HG03064 (cell line): Measurements from ENCODE around the gene STRBP.
"Not testable (repeated sequence)": the region's sequence is repeated elsewhere in the genome, so short reads cannot be mapped to it uniquely, and the experiment has no call there.

Source experiments
- ATAC-seq: cut with Tn5 transposase; IDR thresholded peaks from one replicate; pipeline ENCODE4 v1.9.1; 2021; ENCODE audit warnings: low read depth; ENCODE audit not compliant: unreplicated experiment

The STRBP gene

DNA sequence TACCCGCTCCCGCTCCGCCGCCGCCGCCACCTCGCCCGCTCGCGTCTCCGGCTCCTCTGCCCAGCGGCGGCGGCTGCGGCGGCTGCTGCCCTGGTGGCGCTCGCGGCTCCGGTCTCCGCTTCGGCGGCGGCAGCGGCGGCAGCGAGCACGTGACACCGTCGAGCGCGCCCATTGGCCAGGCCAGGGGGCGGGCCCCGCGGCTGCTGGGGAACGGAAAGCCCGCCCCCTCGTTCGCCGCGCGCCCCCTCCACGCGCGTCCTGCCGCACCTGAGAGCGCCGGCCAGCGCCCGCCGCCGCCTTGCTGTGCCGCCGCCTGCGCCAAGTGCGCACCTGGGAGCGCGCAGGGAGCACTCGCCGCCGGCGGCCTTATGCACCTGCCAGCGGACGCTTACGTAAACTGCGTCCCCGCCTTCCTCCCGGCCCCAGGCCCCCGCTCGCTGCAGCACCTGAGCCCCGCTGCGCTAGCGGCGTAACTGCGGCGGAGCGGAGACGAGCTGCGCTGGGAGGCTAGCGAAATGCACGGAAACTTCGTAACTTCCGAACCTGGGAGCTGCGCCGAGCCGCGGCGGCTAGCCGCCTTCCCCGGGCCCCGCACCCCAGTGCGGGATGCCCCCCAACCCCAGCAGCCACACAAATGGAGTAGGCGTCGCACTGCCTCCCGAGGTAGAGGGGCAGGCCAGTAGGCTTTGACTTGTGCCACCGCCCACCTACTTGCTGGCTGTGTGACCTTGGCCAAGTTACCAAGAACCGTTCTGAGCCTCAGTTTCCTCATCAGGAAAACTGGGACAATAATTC, at the start of gene STRBP:
TSS of gene STRBP (minus strand) at position 122 of the 795 bp plus-strand sequence. CDS start 84,452 bp downstream, outside the sequence.
- ATAC-seq: peak; percentile 77

DNA sequence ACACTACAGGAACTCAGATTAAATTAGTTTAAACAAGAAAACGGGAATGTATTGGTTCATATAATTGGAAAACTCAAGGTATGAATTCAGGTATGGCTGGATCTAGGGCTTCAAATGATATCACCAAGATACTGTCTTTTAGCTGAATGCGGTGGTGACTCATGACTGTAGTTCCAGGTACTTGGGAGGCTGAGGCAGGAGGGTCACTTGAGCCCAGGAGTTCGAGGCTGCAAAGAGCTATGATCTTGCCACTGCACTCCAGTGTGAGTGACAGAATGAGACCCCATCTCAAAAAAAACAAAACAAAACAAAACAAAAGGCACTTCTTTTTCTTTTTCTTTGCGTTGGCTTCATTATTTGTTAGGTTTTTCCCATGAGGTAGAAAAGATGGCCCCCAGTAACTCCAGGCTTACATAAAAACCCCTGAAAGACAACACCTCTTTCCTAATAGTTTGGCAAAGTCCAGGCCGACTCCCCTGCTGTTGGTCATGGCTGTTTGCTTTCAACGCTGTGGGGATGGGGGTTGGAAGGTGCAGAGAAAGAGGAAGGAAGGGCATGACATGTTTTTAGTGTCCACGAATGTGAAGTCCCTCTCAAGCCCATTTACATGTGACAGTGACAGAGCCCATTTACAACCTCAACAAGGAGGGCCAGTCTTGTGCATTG, 47.8 kb upstream of the STRBP start:
- ATAC-seq: no peak

DNA sequence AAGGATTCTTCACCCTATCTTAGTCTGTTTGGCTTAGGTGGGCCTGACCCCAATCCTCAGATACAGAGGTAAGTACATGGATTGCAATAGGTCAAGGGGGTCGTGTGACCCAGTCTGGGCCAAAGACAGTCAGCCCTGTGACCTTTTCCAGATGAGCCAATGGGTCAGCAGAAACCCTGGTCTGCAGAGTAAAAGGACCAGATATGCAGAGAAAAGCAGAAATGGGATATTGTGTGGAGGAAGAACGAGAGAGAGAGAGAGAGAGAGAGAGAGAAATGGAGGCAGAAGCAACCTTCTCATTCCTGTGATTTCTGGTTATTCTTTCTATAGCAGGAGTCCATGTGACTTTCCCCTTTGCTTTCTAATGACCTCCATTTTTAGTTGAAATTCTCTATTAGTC, 47.2 kb upstream of the STRBP start:
- ATAC-seq: no peak

DNA sequence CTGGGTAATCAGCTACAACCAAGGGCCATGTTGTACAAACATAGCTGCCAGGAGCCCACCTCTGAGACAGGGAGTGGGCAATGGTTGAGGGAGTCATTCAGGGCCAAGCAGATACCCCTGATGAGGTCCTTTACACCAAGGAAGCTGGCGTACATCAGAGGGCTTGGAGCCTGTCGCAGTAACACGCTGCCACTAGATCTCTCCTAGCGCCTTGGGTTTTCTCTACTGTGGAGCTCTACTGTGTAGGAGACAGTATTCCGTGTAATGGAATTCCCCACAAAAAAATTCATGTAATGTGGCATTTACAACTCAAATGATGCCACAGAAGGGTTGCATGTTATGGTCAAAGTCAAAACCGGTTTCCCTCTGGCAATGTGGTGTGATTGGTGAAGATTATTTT, 46.2 kb upstream of the STRBP start:
- no peak for ATAC-seq

- no peak for ATAC-seq
Observed at GRCh38 chr9:123312306-123312877, 44.0 kb upstream of the STRBP start.

GRCh38 chr9:123311250-123311752, 42.9 kb upstream of the STRBP start:
- no peak for ATAC-seq

- ATAC-seq: no peak
Observed at GRCh38 chr9:123310551-123311249, 42.3 kb upstream of the STRBP start.

DNA sequence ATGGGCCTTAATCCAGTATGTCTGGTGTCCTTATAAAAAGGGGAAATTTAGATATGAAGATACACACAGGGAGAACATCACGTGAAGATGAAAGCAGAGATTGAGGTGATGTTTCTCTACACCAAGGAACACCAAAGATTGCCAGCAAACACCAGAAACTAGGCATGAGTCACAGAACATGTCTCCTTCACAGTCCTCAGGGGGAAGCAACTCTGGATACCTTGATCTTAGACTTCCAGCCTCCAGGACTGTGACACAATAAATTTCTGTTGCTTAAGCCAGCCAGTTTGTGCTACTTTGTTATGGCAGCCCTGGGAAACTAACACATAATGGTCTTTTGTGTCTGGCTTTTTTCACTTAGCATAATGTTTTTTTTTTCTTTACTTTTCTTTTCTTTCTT, 41.2 kb upstream of the STRBP start:
- ATAC-seq: no peak

- ATAC-seq: no peak
Observed at GRCh38 chr9:123305879-123306278, 37.5 kb upstream of the STRBP start.

DNA sequence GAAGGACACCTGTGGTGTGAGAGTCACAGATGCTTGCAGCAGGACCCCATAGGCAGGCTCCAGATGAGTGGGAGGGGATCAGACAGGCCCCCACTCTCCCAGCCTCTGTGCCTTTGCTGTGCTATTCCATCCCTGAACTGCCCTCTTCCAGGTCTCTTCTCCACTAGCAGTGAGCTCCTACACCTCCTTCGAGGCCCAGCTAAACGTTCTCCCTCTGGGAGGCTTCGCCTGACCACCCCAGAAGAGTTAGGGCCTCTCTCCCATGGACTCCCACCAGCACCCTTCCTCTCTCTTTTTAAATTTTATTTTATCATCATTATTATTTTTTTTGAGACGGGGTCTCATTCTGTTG, 35.9 kb upstream of the STRBP start:
- no peak for ATAC-seq

DNA sequence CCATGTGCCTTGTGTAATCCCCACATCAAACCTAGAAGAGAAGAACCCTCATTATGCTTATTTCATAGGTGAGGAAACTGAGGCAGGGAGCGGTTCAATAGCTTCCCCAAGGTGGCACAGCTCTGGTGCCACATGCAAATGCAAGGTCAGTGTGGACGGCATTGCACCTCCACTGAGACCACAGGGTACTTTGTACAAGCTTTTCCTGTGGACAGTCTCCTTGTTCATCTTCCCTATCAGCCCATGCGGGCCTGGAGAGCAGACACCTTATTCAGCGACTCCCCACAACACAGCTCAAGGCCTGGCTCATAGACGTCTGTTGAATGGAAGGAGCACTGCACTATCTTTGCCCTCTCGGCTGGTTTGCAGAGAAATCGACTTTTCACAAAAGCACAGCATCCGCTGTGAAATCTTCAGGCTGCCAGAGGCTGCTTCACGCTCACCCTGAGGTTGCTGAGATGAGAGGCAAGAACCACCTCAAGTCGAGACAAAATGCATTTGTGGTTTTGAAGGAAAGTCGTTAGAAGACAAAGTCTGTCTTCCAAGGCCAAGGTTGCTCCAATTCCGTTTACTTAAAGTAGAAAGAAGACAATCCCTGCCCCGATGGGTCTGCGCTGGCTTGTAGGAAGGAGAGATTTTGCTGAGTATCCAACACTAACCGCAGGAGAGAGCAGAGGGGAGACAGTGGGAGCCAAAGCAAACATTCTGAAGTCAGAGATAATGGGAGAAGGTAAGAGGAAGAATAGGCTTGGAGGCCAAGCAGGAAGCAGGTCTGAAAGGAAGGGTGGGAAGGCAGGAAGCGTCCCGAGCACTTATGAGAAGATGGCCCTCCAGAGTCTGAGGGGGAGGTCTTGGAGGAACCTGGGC, 34.2 kb upstream of the STRBP start:
- no peak for ATAC-seq

GRCh38 chr9:123301936-123302335, 33.5 kb upstream of the STRBP start:
- ATAC-seq: not testable (repeated sequence)

- ATAC-seq: no peak
Observed at GRCh38 chr9:123300554-123300953, 32.2 kb upstream of the STRBP start.

- ATAC-seq: no peak
Observed at GRCh38 chr9:123299558-123300126, 31.3 kb upstream of the STRBP start.

- no peak for ATAC-seq
Observed at GRCh38 chr9:123296174-123296573, 27.8 kb upstream of the STRBP start.

- ATAC-seq: no peak
Observed at GRCh38 chr9:123291736-123292135, 23.4 kb upstream of the STRBP start.

- no peak for ATAC-seq
Observed at GRCh38 chr9:123290764-123291163, 22.4 kb upstream of the STRBP start.

GRCh38 chr9:123287639-123288038, 19.3 kb upstream of the STRBP start:
- no peak for ATAC-seq

DNA sequence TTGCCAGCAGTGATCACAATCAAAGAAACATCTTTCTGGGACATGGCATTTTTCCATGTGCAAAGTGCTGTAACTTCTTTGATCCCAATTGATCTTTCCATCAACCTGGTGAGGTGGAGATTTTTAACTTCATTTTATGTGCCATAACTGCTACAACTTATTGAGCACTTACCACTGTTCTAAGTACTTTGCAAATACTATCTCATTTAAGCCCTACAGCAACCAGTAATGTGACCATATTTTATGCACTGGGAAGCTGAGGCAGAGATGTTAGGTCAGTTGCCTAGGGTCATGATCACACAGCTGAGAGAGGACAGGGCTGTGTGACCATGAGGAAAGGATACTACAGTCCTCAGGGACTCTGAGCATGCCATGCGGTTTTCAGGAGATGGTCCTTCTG, 17.9 kb upstream of the STRBP start:
- ATAC-seq: no peak

GRCh38 chr9:123284656-123285055, 16.3 kb upstream of the STRBP start:
- no peak for ATAC-seq
